Limb (tissue), 2 donors: Measurements from ENCODE around the gene LURAP1L.

Source experiments
- DNase-seq, 2 donors: peaks; one replicate each; pipeline ENCODE4 v3.0.0-alpha.2; 2016; ENCODE audit errors: extremely low spot score in 2 of 2

LURAP1L gene

DNA sequence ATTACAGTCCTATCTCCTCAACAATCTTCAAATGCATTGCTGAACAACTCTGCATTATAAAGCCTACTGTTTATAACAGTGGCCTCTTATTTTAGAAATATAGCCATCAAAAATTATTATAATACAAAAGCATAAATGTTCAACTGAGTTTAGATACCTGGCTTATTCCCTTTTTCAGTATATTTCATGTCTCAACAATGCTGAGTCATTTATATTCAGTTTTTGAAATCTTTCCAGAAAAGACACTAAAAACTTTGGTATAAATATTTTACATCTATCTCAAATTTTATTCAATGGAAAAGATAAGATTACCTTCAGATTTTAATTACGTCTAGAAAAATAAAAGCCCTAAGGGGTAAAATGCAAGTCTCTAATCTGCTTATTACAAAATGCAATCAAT is 37.9 kb downstream of the LURAP1L start:
- no peak for DNase-seq

DNA sequence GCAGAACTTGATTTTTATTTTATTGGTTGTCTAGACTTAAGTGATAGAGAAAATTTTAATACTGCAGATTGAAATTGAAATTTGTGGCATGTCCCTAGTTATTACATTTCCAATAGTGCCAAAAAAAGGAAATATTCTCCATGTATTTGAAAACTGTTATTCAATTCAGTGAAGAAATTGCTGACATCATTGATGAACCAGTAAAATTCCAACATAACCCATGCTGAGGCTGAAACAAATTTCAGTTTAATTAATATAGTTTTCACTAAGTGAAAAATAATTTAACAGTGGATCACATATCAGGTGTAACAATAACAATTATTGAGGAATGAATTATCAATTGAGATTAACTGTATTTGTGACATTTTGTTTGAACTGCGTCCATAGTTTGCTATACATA is 38.7 kb downstream of the LURAP1L start:
- no peak for DNase-seq

- DNase-seq: peak; percentile 46 to 61
These were observed 39.4 kb downstream of the LURAP1L start for GRCh38 chr9:12813960-12814876.

- no peak for DNase-seq
These were observed 40.0 kb downstream of the LURAP1L start for GRCh38 chr9:12814877-12815237.

DNA sequence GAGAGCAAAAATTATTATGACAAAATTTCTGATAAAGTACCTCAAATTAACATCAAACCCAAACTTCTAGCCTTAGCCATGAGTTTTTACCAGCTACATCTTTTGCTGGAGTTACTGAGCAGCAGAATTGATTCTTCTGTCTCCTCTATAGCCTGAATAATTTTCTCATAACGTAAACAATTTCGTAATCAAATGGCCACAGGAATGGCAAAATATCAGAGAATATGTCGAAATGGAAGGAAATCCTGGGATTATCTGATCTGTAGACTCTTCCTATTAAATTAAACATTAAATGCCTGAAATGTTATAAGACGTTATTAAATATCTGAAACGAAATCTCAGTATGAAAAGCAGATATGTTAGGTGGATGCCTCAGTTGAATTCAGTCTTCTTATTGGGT is 41.1 kb downstream of the LURAP1L start:
- no peak for DNase-seq

- no peak for DNase-seq
These were observed 41.9 kb downstream of the LURAP1L start for GRCh38 chr9:12816656-12817101.

- DNase-seq: no peak
These were observed 42.9 kb downstream of the LURAP1L start for GRCh38 chr9:12817702-12818101.

GRCh38 chr9:12818431-12819000 is 43.7 kb downstream of the LURAP1L start:
- DNase-seq: no peak

GRCh38 chr9:12819436-12820185 is 44.8 kb downstream of the LURAP1L start:
- DNase-seq: no peak

DNA sequence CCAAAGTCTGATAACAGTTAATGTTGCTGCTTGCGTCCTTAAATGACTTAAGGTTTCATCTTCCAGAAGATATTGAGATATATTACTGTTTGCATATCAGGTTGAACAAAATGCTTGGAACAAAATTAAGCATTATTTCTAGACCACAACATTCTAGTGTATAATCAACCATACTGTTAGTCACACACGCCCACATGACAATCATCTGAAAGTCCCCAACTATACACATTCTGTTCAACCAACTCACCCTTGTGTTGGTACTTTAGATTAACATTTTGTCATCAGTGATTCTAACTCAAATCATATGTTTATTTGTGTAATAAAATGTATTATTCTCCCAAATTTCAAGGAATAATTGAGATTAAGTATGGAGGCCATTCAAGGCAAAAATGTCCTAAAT is 47.3 kb downstream of the LURAP1L start:
- no peak for DNase-seq

- DNase-seq: no peak
These were observed 52.2 kb downstream of the LURAP1L start for GRCh38 chr9:12826924-12827565.

DNA sequence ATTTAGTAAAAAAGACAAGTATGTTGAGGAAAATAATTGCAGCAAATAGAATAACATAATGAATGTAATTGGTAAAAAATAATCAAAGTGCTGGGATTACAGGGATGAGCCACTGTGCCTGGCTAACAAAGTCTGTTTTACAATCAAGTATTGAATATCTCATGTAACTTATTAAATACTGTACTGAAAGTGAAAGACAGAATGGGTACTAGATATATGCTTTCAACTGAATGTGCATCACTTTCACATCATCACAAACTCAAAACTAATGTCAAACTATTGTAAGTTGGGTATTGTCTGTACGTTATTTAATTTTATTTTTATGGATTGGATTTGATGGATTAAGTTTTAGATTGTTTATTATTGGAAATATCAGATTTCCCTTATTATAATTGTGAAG is 58.9 kb downstream of the LURAP1L start:
- DNase-seq: no peak

DNA sequence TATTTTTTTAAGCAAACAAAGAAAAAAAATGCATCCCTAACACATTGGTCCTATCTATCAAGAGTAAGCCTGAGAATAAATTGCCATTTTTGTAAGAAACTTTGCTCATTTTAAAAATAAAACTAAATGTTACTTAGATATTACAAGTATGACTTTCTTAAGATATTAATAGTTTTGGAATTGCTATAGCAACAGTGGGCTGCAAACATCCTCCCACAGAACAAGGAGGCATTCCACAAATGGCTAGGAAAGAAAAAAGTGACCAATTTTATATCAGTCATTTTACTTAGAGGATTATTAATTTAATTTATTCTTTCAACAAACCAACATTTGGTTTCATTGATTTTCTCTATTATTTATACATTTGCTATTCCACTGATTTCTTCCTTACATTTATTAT is 63.7 kb downstream of the LURAP1L start:
- DNase-seq: no peak

GRCh38 chr9:12843735-12844134 is 68.9 kb downstream of the LURAP1L start:
- peak in 1 of 2 donors; percentile 60 for DNase-seq

GRCh38 chr9:12846035-12846434 is 71.2 kb downstream of the LURAP1L start:
- DNase-seq: no peak

DNA sequence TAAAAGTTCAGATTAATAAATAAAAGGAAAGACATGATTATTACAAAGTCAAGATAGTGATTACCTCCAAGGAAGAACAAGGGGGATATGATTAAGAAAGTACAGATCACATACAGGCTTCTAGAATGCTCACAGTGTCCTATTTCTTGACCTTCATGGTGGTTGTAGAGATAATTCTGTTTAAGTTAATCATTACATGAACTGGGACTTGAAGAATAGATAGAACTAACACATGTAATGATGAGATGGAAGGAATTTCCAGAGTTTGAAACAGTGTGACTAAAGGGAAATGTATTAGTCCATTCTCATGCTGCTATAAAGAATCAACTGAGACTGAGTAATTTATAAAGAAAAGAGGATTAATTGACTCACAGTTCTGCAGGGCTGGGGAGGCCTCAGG is 72.7 kb downstream of the LURAP1L start:
- no peak for DNase-seq

GRCh38 chr9:12849486-12850003 is 74.7 kb downstream of the LURAP1L start:
- no peak for DNase-seq

DNA sequence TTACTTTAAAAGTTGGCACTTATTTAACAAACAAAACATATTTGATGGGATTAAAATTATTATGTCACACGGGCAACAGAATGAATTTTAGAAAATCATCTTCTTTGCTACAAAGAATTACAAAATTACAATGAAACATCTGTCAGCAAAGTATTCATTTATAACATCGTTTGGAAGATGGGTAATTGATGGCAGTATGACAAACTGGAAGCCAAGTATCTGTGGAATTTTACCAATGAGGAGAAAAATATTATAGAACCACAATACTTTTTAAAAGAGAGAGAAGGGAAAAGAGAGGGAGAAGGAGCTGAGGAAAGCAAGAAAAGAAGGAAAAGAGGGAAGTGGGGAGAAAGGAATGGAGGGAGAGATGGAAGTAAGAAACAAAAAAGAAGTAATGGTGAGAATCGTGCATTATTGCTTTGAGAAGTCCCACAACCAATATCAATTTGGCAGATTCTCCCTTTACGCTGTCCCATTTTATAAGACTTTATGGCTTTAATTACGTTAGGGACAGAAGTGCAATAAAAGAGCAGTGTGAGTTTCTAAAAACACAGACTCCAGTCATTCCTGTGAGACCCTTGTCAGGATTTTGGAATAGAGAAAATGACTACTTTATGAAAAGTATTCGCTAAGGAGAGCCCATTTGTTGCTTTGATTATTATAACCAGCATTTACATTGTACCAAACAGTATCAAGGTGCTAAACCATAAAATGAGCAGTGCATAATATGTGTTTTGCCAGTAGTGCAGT is 76.7 kb downstream of the LURAP1L start:
- no peak for DNase-seq

- no peak for DNase-seq
These were observed 78.2 kb downstream of the LURAP1L start for GRCh38 chr9:12853051-12853450.

GRCh38 chr9:12854221-12854620 is 79.4 kb downstream of the LURAP1L start:
- DNase-seq: no peak

DNA sequence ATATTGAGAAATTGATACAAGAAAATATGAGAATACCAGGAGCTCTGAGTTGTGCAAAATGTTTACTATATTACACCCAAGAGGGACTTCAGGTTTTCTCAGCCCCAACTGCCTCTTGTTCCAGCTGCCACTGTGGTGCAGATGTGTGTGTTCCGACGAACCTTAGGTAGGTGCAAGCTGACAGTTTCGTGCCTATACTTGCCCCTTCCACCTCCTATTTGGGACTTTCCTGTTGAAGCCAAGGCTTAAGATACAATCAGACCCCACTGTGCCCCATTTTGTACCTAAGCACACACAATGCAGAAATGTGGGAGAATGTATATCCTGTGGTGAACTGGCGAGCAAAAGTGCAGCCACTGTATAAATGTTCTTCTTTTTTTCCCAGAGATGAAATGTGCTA is 80.2 kb downstream of the LURAP1L start:
- no peak for DNase-seq
